B cell (primary cell): ENCODE measurements around the gene B4GALT5. TPM values are rescaled to one million over a fixed set of nuclear protein-coding genes. Genes with fewer than 3 reads are reported as not detected.

Source experiments
- ATAC-seq: fragments of 200-7000 bp; cut with Tn5 transposase; one replicate; pipeline ENCODE4 v1.10.0; 2021; ENCODE audit warnings: low read depth, mild to moderate bottlenecking, moderate number of reproducible peaks, moderate library complexity
- CTCF ChIA-PET: fragments of 350-600 bp; sonication (Branson Sonifier 250); formaldehyde crosslinking; loops from one replicate; lab custom pipeline; 2021; ENCODE audit warnings: antibody characterized with exemption, inconsistent platforms; lab: Charles Lee
- POLR2A ChIA-PET: fragments of 350-600 bp; sonication (Branson Sonifier 250); formaldehyde crosslinking; loops from one replicate; lab custom pipeline; 2021; ENCODE audit warnings: antibody characterized with exemption; lab: Charles Lee
- DNase-seq: peaks from one replicate; pipeline ENCODE4 v3.0.0; 2013
- H2AFZ ChIP-seq: 2 replicates; pipeline ENCODE4 v1.6.1; 2012; ENCODE audit warnings: mild to moderate bottlenecking, low read depth, low read length; ENCODE audit not compliant: insufficient read depth, poor library complexity, severe bottlenecking
- H3K27ac ChIP-seq, 2 donors: 1 replicate in 1 of 2; 2 replicates in 1 of 2; pipeline ENCODE4 v1.5.1; 2012 to 2013; ENCODE audit warnings: low read length in 2 of 2, mild to moderate bottlenecking in 2 of 2, moderate library complexity in 1 of 2
- H3K27me3 ChIP-seq, 4 experiments: fragments of 200-600 bp in 1 of 4; sonication (generic) in 1 of 4; replicated peaks in 1 of 4; 1 replicate in 2 of 4; 2 replicates in 2 of 4; pipeline versions ENCODE4 v1.6.1 to v1.7.0; 2013 to 2016; ENCODE audit warnings: low read length in 3 of 4, mild to moderate bottlenecking in 2 of 4, mixed read lengths in 1 of 4, moderate library complexity in 1 of 4; ENCODE audit not compliant: insufficient read depth in 4 of 4, control insufficient read depth in 3 of 4; ENCODE audit errors: control extremely low read depth in 1 of 4
- H3K36me3 ChIP-seq, 2 experiments: replicated peaks in 1 of 2; 1 replicate in 1 of 2; 2 replicates in 1 of 2; pipeline versions ENCODE4 v1.6.1 to v1.7.1; 2013; ENCODE audit warnings: low read length in 1 of 2; ENCODE audit not compliant: insufficient read depth in 2 of 2, control insufficient read depth in 1 of 2; ENCODE audit errors: control extremely low read depth in 1 of 2, extremely low read depth in 1 of 2
- H3K4me1 ChIP-seq, 2 donors: fragments of 200-600 bp in 1 of 2; sonication (generic) in 1 of 2; 1 replicate in 1 of 2; 2 replicates in 1 of 2; pipeline versions ENCODE4 v1.5.1 to v1.6.1; 2013 to 2017; ENCODE audit warnings: low read length in 2 of 2; ENCODE audit not compliant: control insufficient read depth in 2 of 2, insufficient read depth in 2 of 2
- H3K4me2 ChIP-seq: replicated peaks from 2 replicates; pipeline ENCODE3; 2012; ENCODE audit warnings: mild to moderate bottlenecking, low read depth, low read length; ENCODE audit not compliant: poor library complexity, severe bottlenecking
- H3K4me3 ChIP-seq, 5 experiments: fragments of 200-600 bp in 1 of 5; sonication (generic) in 1 of 5; 1 replicate in 3 of 5; 2 replicates in 2 of 5; pipeline versions ENCODE4 v1.5.1 to v1.7.0; 2011 to 2016; ENCODE audit warnings: low read length in 4 of 5, mild to moderate bottlenecking in 4 of 5, low read depth in 2 of 5, control low read depth in 1 of 5, moderate library complexity in 1 of 5; ENCODE audit not compliant: insufficient read depth in 1 of 5; ENCODE audit errors: control extremely low read depth in 1 of 5, extremely low read depth in 1 of 5
- H3K79me2 ChIP-seq: fragments of 200-600 bp; sonication (generic); one replicate; pipeline ENCODE4 v1.6.0; 2016; ENCODE audit warnings: low read length; ENCODE audit not compliant: control insufficient read depth, insufficient read depth
- H3K9ac ChIP-seq: fragments of 200-600 bp; sonication (generic); 2 replicates; pipeline ENCODE4 v1.6.1; 2017; ENCODE audit warnings: mild to moderate bottlenecking, low read length, moderate library complexity
- H3K9me3 ChIP-seq, 3 donors: one replicate each; pipeline versions ENCODE4 v1.6.1 to v1.7.1; 2013; ENCODE audit warnings: low read length in 2 of 3; ENCODE audit not compliant: control insufficient read depth in 2 of 3, insufficient read depth in 1 of 3; ENCODE audit errors: control extremely low read depth in 1 of 3
- H4K20me1 ChIP-seq: 2 replicates; pipeline ENCODE4 v1.6.0; 2012; ENCODE audit warnings: mild to moderate bottlenecking, low read length; ENCODE audit not compliant: insufficient read depth, control insufficient read depth, poor library complexity, severe bottlenecking
- H3K27ac Mint-ChIP-seq: one replicate; pipeline ENCODE4 v1.8.0; 2021; ENCODE audit warnings: mixed read lengths
- H3K27me3 Mint-ChIP-seq: one replicate; pipeline ENCODE4 v1.8.0; 2021; ENCODE audit warnings: mixed read lengths
- H3K4me1 Mint-ChIP-seq: one replicate; pipeline ENCODE4 v1.8.0; 2021; ENCODE audit warnings: mixed read lengths
- H3K4me3 Mint-ChIP-seq: one replicate; pipeline ENCODE4 v1.8.0; 2021; ENCODE audit warnings: mixed read lengths
- H3K9me3 Mint-ChIP-seq: one replicate; pipeline ENCODE4 v1.8.0; 2022; ENCODE audit warnings: mixed read lengths; ENCODE audit not compliant: insufficient read depth
- EZH2 ChIP-seq: IDR thresholded peaks from 2 replicates; pipeline ENCODE4 v1.6.1; 2012; ENCODE audit warnings: borderline replicate concordance, low read depth, mild to moderate bottlenecking, moderate library complexity, low read length; ENCODE audit not compliant: insufficient read depth, poor library complexity, severe bottlenecking
- WGBS: methylation state at CpG from one replicate; pipeline ENCODE4 v1.1.5; 2013; ENCODE audit warnings: missing lambda C conversion rate; ENCODE audit not compliant: insufficient coverage; 5-methylcytosine and 5-hydroxymethylcytosine counted together
- intact Hi-C: fragments of 100-400 bp; cut with micrococcal nuclease; formaldehyde crosslinking; loops from one replicate; pipeline ENCODE4 v1.10.0; 2022
- polyA plus RNA-seq: library from polyadenylated mRNA; depleted of rRNA; stranded (reverse); fragments of >200 nt; gene quantifications from 2 replicates; pipeline ENCODE4 v1.2.3, GENCODE V29; 2012
- total RNA-seq, 2 donors: library from RNA; stranded (reverse); fragments of 120-200 nt in 1 of 2; gene quantifications; 1 replicate in 1 of 2; 2 replicates in 1 of 2; pipeline versions ENCODE4 v1.2.3 to v1.2.4, GENCODE V29; 2013 to 2022
- TF ChIP-seq, protein P1 (sequence below): fragments of 200-600 bp; IDR thresholded peaks from one replicate; pipeline ENCODE4 v1.8.0; 2022; ENCODE audit warnings: antibody characterized with exemption, mild to moderate bottlenecking

B4GALT5 gene
- total and polyA plus RNA-seq, 2 donors (not counting 1 experiment from before 2014, with no cell fraction given), result 3.4 to 7.3 TPM

DNA sequence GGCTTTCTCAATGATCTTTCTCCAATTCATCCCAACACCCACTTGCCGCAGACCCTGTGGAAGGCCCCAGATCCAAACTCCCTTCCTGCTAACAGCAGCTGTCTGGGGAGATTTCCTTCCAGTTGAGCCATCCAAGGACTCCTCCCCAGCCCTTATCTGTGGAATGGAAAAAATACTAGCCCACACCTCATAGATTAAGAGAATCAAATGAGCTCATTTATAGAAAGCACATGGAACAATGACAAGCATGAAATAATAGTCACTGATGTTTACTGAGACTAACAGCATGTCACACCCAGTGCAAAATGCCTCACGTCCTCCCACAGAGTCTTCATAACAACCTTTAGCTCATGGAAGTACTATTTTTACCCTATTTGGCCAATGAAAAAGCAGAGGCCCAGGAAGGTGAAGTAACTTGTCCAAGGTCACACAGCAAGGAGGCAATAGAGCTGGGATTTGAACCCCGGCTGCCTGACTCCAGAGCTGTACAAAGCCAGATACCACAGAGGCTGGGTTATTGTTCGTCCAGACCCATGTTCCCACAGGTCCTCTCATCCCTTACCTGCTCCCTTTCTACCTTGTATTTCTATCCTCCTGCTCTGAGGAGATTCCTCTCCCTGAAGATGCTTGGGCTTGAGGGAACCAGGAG lies 122.3 kb downstream of the B4GALT5 start:
- 89% methylated on average over 3 of the region's 4 CpGs for WGBS
- no peak for TF ChIP-seq EZH2
- TF ChIP-seq, protein P1, sequence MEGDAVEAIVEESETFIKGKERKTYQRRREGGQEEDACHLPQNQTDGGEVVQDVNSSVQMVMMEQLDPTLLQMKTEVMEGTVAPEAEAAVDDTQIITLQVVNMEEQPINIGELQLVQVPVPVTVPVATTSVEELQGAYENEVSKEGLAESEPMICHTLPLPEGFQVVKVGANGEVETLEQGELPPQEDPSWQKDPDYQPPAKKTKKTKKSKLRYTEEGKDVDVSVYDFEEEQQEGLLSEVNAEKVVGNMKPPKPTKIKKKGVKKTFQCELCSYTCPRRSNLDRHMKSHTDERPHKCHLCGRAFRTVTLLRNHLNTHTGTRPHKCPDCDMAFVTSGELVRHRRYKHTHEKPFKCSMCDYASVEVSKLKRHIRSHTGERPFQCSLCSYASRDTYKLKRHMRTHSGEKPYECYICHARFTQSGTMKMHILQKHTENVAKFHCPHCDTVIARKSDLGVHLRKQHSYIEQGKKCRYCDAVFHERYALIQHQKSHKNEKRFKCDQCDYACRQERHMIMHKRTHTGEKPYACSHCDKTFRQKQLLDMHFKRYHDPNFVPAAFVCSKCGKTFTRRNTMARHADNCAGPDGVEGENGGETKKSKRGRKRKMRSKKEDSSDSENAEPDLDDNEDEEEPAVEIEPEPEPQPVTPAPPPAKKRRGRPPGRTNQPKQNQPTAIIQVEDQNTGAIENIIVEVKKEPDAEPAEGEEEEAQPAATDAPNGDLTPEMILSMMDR, result no peak
- ChIA-PET CTCF (interaction anchor here (1.1 to 1.2 kb wide), 3 partner anchors 19 to 296 kb away, joined by 3 to 4 read pairs (median 3); no protein-coding TSS in a partner anchor), POLR2A (no interaction called here)
- H3K27me3 ChIP-seq, result peaks cover 0 to 8% (median 1%) of the 10 kb centered on the region in 4 experiments
- no peaks in the 10 kb centered on the region for H3K36me3 ChIP-seq
- no peak overlapping the region for H2AFZ ChIP-seq
- intact Hi-C loops, result no loop called here
- no peaks in the 10 kb centered on the region for H3K79me2 ChIP-seq
- ATAC-seq, result no peak
- H3K4me2 ChIP-seq, result no peak overlapping the region
- no peak overlapping the region for H3K27ac ChIP-seq
- H3K27ac Mint-ChIP-seq, result no peak overlapping the region
- peaks cover 6% of the 10 kb centered on the region for H3K4me1 Mint-ChIP-seq
- H3K27me3 Mint-ChIP-seq, result peaks cover 20% of the 10 kb centered on the region
- no peaks in the 10 kb centered on the region for H4K20me1 ChIP-seq
- no peak overlapping the region for H3K9ac ChIP-seq
- no peaks in the 10 kb centered on the region for H3K9me3 Mint-ChIP-seq
- no peak for DNase-seq
- H3K9me3 ChIP-seq, result peaks cover 0 to 17% (median 0%) of the 10 kb centered on the region in 3 donors
- H3K4me1 ChIP-seq, result no peaks in the 10 kb centered on the region
- H3K4me3 ChIP-seq, result no peak overlapping the region
- no peak overlapping the region for H3K4me3 Mint-ChIP-seq

DNA sequence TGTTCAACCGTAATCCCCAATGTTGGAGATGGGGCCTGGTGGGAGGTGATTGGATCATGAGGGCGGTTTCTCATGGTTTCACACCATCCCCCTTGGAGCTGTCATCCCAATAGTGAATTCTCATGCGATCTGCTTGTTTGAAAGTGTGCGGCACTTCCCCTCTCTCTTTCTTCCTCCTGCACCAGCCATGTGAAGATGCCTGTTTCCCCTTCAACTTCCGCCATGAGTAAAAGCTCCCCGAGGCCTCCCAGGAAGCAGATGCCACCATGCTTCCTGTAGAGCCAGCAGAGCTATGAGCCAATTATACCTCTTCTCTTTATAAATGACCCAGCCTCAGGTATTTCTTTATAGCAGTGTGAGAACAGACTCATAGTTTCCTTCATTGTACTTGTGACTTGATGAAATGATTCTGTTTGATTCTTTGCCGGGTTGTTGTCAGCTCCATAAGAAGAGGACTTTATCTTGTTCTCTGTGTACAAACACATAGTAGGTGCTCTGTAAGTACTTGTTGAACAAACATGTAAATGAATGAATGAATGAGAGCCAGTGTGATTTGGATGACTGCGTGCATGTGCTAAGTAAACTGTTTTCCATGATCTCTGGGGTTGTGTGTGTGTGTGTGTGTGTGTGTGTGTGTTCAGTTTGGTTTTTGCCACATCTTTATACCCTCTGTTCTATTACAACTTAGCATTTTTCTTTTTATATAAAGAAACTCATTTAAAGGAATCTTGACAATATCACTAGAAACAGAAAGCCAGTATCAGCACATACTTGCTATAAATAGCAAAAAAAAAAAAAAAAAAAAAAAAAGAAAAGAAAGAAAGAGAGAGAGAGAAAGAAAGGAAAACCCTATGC lies 123.3 kb downstream of the B4GALT5 start:
- no peak overlapping the region for H3K27ac ChIP-seq
- H3K4me1 Mint-ChIP-seq, result peaks cover 5% of the 10 kb centered on the region
- H3K27me3 ChIP-seq, result peaks cover 0 to 8% (median 0%) of the 10 kb centered on the region in 4 experiments
- no peak for TF ChIP-seq EZH2
- TF ChIP-seq, protein P1, result no peak
- ChIA-PET CTCF (interaction anchor here (1.1 to 1.2 kb wide), 2 partner anchors 20 to 255 kb away, joined by 3 to 4 read pairs; no protein-coding TSS in a partner anchor), POLR2A (no interaction called here)
- no peaks in the 10 kb centered on the region for H4K20me1 ChIP-seq
- H2AFZ ChIP-seq, result no peak overlapping the region
- H3K79me2 ChIP-seq, result no peaks in the 10 kb centered on the region
- H3K36me3 ChIP-seq, result no peaks in the 10 kb centered on the region
- no peak overlapping the region for H3K4me3 Mint-ChIP-seq
- no peaks in the 10 kb centered on the region for H3K9me3 Mint-ChIP-seq
- intact Hi-C loops, result no loop called here
- 94% methylated on average over 4 of the region's 8 CpGs for WGBS
- DNase-seq (no peak), ATAC-seq (no peak)
- peaks cover 0 to 15% (median 0%) of the 10 kb centered on the region in 3 donors for H3K9me3 ChIP-seq
- no peaks in the 10 kb centered on the region for H3K4me1 ChIP-seq
- H3K9ac ChIP-seq, result no peak overlapping the region
- H3K27ac Mint-ChIP-seq, result no peak overlapping the region
- H3K27me3 Mint-ChIP-seq, result peaks cover 25% of the 10 kb centered on the region
- H3K4me2 ChIP-seq, result no peak overlapping the region
- H3K4me3 ChIP-seq, result no peak overlapping the region
